ENCODE measurements around the gene POLDIP2. TPM values are rescaled to one million over a fixed set of nuclear protein-coding genes. Genes with fewer than 3 reads are reported as not detected.
"Not testable (repeated sequence)": the region's sequence is repeated elsewhere in the genome, so short reads cannot be mapped to it uniquely, and the experiment has no call there.

POLDIP2 gene
- total RNA-seq, 1 experiment from 2014 or later, result 82.7 TPM

DNA sequence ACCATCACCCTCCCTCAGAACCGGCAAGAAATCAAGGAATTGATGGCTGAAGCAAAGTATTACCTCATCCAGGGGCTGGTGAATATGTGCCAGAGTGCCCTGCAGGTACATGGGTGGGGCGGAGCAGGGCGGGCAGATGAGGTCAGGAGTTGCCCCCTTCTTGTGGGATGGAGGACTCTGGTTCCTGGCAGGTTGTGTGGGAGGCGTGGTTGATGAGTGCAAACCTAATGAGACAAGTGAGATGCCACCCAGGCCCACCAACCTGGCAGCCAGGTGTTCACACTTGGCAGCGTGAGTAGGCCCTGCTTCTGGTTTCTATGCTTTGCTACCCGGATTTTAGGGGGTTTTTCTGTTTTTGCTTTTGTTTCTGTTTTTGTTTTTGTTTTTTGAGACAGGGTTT, 17.0 kb downstream of the POLDIP2 start:
- H3K9me3 Mint-ChIP-seq (ENCODE audit: low read depth, unreplicated experiment), result no peaks in the 10 kb centered on the region
- no peak overlapping the region for H3K4me3 Mint-ChIP-seq (ENCODE audit: low read depth, unreplicated experiment)
- BruUV-seq (replicated peaks), result no TSS peak
- peaks cover 56% of the 10 kb centered on the region for H3K36me3 Mint-ChIP-seq (ENCODE audit: insufficient read depth, unreplicated experiment)
- H3K27me3 Mint-ChIP-seq (ENCODE audit: unreplicated experiment), result no peaks in the 10 kb centered on the region
- intact Hi-C loops (cut with micrococcal nuclease; ENCODE audit: unreplicated experiment), result no loop called here
- TF ChIP-seq, protein P1, sequence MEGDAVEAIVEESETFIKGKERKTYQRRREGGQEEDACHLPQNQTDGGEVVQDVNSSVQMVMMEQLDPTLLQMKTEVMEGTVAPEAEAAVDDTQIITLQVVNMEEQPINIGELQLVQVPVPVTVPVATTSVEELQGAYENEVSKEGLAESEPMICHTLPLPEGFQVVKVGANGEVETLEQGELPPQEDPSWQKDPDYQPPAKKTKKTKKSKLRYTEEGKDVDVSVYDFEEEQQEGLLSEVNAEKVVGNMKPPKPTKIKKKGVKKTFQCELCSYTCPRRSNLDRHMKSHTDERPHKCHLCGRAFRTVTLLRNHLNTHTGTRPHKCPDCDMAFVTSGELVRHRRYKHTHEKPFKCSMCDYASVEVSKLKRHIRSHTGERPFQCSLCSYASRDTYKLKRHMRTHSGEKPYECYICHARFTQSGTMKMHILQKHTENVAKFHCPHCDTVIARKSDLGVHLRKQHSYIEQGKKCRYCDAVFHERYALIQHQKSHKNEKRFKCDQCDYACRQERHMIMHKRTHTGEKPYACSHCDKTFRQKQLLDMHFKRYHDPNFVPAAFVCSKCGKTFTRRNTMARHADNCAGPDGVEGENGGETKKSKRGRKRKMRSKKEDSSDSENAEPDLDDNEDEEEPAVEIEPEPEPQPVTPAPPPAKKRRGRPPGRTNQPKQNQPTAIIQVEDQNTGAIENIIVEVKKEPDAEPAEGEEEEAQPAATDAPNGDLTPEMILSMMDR (IDR thresholded peaks at IDR 0.05; ENCODE audit: unreplicated experiment), result no peak
- CTCF ChIA-PET, result no interaction called here
- no peak overlapping the region for H3K27ac Mint-ChIP-seq (ENCODE audit: unreplicated experiment)
- no peak for DNase-seq
- H3K4me1 Mint-ChIP-seq (ENCODE audit: low read depth, unreplicated experiment), result peaks cover 18% of the 10 kb centered on the region

DNA sequence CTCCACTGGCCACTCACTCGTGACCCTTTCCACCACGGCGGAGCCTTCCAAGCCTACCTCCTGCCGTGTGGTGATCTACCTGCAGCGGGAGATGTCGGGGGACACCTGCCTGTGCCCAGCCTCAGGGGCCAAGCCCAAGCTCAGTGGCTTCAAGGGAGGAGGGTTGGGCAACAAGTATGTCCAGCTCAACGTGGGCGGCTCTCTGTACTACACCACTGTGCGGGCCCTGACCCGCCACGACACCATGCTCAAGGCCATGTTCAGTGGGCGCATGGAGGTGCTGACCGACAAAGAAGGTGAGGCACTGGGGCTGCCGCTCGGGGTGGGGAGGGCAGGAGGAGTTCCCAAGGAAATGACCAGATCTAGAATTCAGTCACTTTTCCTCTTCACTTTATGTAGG, 17.9 kb downstream of the POLDIP2 start:
- BruUV-seq (replicated peaks), result no TSS peak
- intact Hi-C loops (cut with micrococcal nuclease; ENCODE audit: unreplicated experiment), result no loop called here
- DNase-seq, result no peak
- CTCF ChIA-PET, result no interaction called here
- TF ChIP-seq, protein P1 (IDR thresholded peaks at IDR 0.05; ENCODE audit: unreplicated experiment), result no peak
- no peaks in the 10 kb centered on the region for H3K27me3 Mint-ChIP-seq (ENCODE audit: unreplicated experiment)
- no peaks in the 10 kb centered on the region for H3K9me3 Mint-ChIP-seq (ENCODE audit: low read depth, unreplicated experiment)
- H3K36me3 Mint-ChIP-seq (ENCODE audit: insufficient read depth, unreplicated experiment), result peaks cover 58% of the 10 kb centered on the region
- H3K4me3 Mint-ChIP-seq (ENCODE audit: low read depth, unreplicated experiment), result no peak overlapping the region
- H3K4me1 Mint-ChIP-seq (ENCODE audit: low read depth, unreplicated experiment), result peaks cover 22% of the 10 kb centered on the region
- H3K27ac Mint-ChIP-seq (ENCODE audit: unreplicated experiment), result no peak overlapping the region

DNA sequence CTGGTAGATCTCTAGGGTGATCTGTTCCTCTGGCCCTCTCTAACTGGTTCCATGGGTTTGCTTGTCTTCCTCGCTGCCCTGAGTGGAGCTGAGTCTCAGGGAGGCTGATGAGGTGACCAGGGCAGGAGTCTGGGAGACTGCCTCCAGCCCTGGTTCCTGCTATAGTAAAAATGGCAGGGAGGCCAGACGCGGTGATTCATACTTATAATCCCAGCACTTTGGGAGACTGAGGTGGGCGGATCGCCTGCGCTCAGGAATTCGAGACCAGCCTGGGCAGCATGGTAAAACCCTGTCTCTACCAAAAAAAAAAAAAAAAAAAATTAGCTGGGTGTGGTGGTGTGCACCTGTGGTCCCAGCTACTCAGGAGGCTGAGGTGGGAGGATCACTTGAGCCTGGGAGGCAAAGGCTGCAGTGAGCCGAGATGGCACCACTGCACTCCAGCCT, 18.5 kb downstream of the POLDIP2 start:
- CTCF ChIA-PET; H3K9me3 Mint-ChIP-seq (ENCODE audit: low read depth, unreplicated experiment); H3K27me3 Mint-ChIP-seq (ENCODE audit: unreplicated experiment); H3K4me3 Mint-ChIP-seq (ENCODE audit: low read depth, unreplicated experiment); BruUV-seq (replicated peaks); DNase-seq; H3K27ac Mint-ChIP-seq (ENCODE audit: unreplicated experiment); intact Hi-C loops (cut with micrococcal nuclease; ENCODE audit: unreplicated experiment): not testable (repeated sequence)
- H3K36me3 Mint-ChIP-seq (ENCODE audit: insufficient read depth, unreplicated experiment), result peaks cover 64% of the 10 kb centered on the region
- H3K4me1 Mint-ChIP-seq (ENCODE audit: low read depth, unreplicated experiment), result peaks cover 28% of the 10 kb centered on the region

DNA sequence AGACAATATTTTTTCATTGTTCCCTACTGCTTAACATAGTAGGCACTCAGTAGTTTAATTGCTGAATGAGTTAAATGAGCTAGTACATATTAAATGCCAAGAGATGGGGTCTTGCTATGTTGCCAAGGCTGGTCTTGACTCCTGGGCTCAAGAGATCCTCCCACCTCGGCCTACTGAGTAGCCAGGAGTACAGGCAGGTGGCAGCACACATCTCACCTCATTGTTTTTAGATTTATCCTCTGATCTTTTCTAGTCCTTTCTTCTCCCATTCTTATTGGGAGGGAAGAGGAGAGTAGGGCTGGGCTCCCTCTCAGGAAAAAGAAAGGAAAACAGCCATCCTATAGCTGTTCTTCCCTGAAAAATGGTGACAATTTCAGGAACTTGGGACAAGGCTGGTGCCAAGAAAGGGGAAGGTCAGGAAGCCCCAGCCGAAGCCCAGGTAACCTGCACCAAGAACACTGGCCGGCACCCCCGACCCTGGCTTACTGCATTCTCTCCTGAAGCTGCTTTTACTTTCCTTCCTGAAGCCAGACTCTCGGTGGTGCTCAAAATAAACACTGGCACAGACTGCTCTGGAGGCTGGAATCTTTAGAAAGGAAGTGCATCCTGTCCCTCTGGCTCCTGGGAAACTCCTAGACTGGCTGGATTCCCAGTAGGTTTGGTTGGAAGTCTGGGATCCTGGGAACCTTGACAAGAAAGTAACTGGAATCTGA, 19.1 kb downstream of the POLDIP2 start:
- CTCF ChIA-PET, result no interaction called here
- H3K27me3 Mint-ChIP-seq (ENCODE audit: unreplicated experiment), result no peaks in the 10 kb centered on the region
- BruUV-seq (replicated peaks), result no TSS peak
- H3K27ac Mint-ChIP-seq (ENCODE audit: unreplicated experiment), result peak overlapping the region; percentile 9
- TF ChIP-seq, protein P1 (IDR thresholded peaks at IDR 0.05; ENCODE audit: unreplicated experiment), result no peak
- H3K4me1 Mint-ChIP-seq (ENCODE audit: low read depth, unreplicated experiment), result peaks cover 31% of the 10 kb centered on the region
- peaks cover 65% of the 10 kb centered on the region for H3K36me3 Mint-ChIP-seq (ENCODE audit: insufficient read depth, unreplicated experiment)
- no peak for DNase-seq
- H3K9me3 Mint-ChIP-seq (ENCODE audit: low read depth, unreplicated experiment), result no peaks in the 10 kb centered on the region
- intact Hi-C loops (cut with micrococcal nuclease; ENCODE audit: unreplicated experiment), result no loop called here
- peak overlapping the region; percentile 93 for H3K4me3 Mint-ChIP-seq (ENCODE audit: low read depth, unreplicated experiment)

Measured in Calu3 (cell line).